Activated CD4-positive, alpha-beta T cell treated with anti-CD3 and anti-CD28 coated beads, Interleukin-2, amount 50 U/mL, for 1 hour (primary cell): ENCODE results near the gene ZNF710.
"Not testable (repeated sequence)": the region's sequence is repeated elsewhere in the genome, so short reads cannot be mapped to it uniquely, and the experiment has no call there.

ENCODE experiments used
- DNase-seq: peaks from one replicate; pipeline ENCODE4 v3.0.0-alpha.2; 2020

ZNF710 gene

GRCh38 chr15:90062973-90063769 lies 62.0 kb downstream of the ZNF710 start:
- DNase-seq = no peak

- DNase-seq = no peak
These were observed 62.7 kb downstream of the ZNF710 start for GRCh38 chr15:90063770-90064247.

GRCh38 chr15:90064911-90065681 lies 64.0 kb downstream of the ZNF710 start:
- no peak for DNase-seq

GRCh38 chr15:90065682-90066049 lies 64.5 kb downstream of the ZNF710 start:
- DNase-seq = no peak

GRCh38 chr15:90067181-90067952 lies 66.2 kb downstream of the ZNF710 start:
- DNase-seq = no peak

- DNase-seq = no peak
These were observed 67.0 kb downstream of the ZNF710 start for GRCh38 chr15:90067953-90068606.

- not testable (repeated sequence) for DNase-seq
These were observed 69.5 kb downstream of the ZNF710 start for GRCh38 chr15:90070623-90071022.

- DNase-seq = peak; percentile 79
These were observed 70.2 kb downstream of the ZNF710 start for GRCh38 chr15:90071220-90071807.

- DNase-seq = no peak
These were observed 72.0 kb downstream of the ZNF710 start for GRCh38 chr15:90072978-90073640.

GRCh38 chr15:90074023-90074422 lies 72.9 kb downstream of the ZNF710 start:
- no peak for DNase-seq

GRCh38 chr15:90074916-90075315 lies 73.8 kb downstream of the ZNF710 start:
- DNase-seq = no peak

GRCh38 chr15:90075420-90076289 lies 74.5 kb downstream of the ZNF710 start:
- no peak for DNase-seq

- DNase-seq = no peak
These were observed 75.6 kb downstream of the ZNF710 start for GRCh38 chr15:90076716-90077115.

- no peak for DNase-seq
These were observed 77.8 kb downstream of the ZNF710 start for GRCh38 chr15:90078965-90079364.

GRCh38 chr15:90079619-90080457 lies 78.7 kb downstream of the ZNF710 start:
- DNase-seq = no peak

GRCh38 chr15:90080458-90080755 lies 79.3 kb downstream of the ZNF710 start:
- no peak for DNase-seq

GRCh38 chr15:90080818-90081393 lies 79.8 kb downstream of the ZNF710 start:
- DNase-seq = no peak

- DNase-seq = no peak
These were observed 81.1 kb downstream of the ZNF710 start for GRCh38 chr15:90082140-90082715.

- DNase-seq = no peak
These were observed 82.3 kb downstream of the ZNF710 start for GRCh38 chr15:90083419-90083818.
